K562 (cell line): ENCODE data around the gene WDR81. TPM values are rescaled to one million over a fixed set of nuclear protein-coding genes. Genes with fewer than 3 reads are reported as not detected.
A peak's percentile ranks its signal among the peaks of the same experiment; 100 is the strongest.

ENCODE experiments used
- ATAC-seq: fragments of 200-7000 bp; cut with Tn5 transposase; 3 replicates; pipeline ENCODE4 v1.9.1; 2020; ENCODE audit warnings: moderate library complexity
- BruUV-seq: library from RNA; stranded (reverse); fragments of 400-500 nt; replicated peaks from 2 replicates; lab custom pipeline; 2021; lab: Mats Ljungman, UMichigan
- CTCF ChIA-PET: fragments of 300-600 bp; formaldehyde crosslinking; extraction: SDS; loops from one replicate; lab custom pipeline; 2021; ENCODE audit warnings: low intra/inter-chr PET ratio; lab: Yijun Ruan, JAX
- POLR2A ChIA-PET: fragments of 300-600, 350-650 bp; sonication (Branson Sonifier 250); formaldehyde crosslinking; extraction: SDS; loops from one replicate; lab custom pipeline; 2021; ENCODE audit warnings: antibody characterized with exemption, inconsistent platforms; lab: Yijun Ruan, JAX
- DNase-seq, 4 experiments: peaks; one replicate each; pipeline versions ENCODE4 v3.0.0 to v3.0.0-alpha.2; 2011 to 2018; ENCODE audit warnings: low spot score in 3 of 4, mixed read lengths in 3 of 4; ENCODE audit errors: extremely low read depth in 1 of 4
- FAIRE-seq: peaks from 2 replicates; lab custom pipeline; 2011; peaks lifted over from hg19 to GRCh38; lab: Jason Lieb, UNC
- H2AFZ ChIP-seq: 2 replicates; pipeline ENCODE4 v1.6.0; 2011; ENCODE audit warnings: low read depth, low read length, control low read depth, inconsistent platforms
- H3K27ac ChIP-seq: fragments of 200-600 bp; 3 replicates; pipeline ENCODE4 v1.8.0; 2011; ENCODE audit warnings: low read depth, mild to moderate bottlenecking, control low read depth, inconsistent platforms, low read length, moderate library complexity, mixed read lengths; ENCODE audit errors: extremely low read depth
- H3K27me3 ChIP-seq, 2 experiments: fragments of 300-600 bp in 1 of 2; 2 replicates in 1 of 2; 3 replicates in 1 of 2; pipeline versions ENCODE4 v1.6.0 to v1.8.0; 2011; ENCODE audit warnings: inconsistent platforms in 2 of 2, low read length in 2 of 2, mild to moderate bottlenecking in 1 of 2, mixed read lengths in 1 of 2, moderate library complexity in 1 of 2; ENCODE audit not compliant: control insufficient read depth in 2 of 2, insufficient read depth in 2 of 2
- H3K36me3 ChIP-seq: fragments of 300-600 bp; 3 replicates; pipeline ENCODE4 v1.8.0; 2011; ENCODE audit warnings: mild to moderate bottlenecking, low read length, inconsistent platforms; ENCODE audit not compliant: control insufficient read depth, insufficient read depth
- H3K4me1 ChIP-seq, 2 experiments: fragments of 200-600 bp in 1 of 2; replicated peaks in 1 of 2; 2 replicates in 1 of 2; 3 replicates in 1 of 2; pipeline versions ENCODE4 v1.5.1 to v1.8.0; 2011; ENCODE audit warnings: inconsistent platforms in 2 of 2, low read length in 2 of 2, mild to moderate bottlenecking in 1 of 2, mixed read lengths in 1 of 2, moderate library complexity in 1 of 2; ENCODE audit not compliant: control insufficient read depth in 2 of 2, insufficient read depth in 2 of 2
- H3K4me2 ChIP-seq: 2 replicates; pipeline ENCODE4 v1.6.1; 2011; ENCODE audit warnings: low read length, control low read depth, inconsistent platforms, mixed read lengths; ENCODE audit not compliant: insufficient read depth
- H3K4me3 ChIP-seq: fragments of 200-600 bp; sonication (generic), shearing (Covaris generic); 2 replicates; pipeline ENCODE4 v1.5.1; 2016; ENCODE audit warnings: control low read depth, inconsistent platforms
- H3K79me2 ChIP-seq: fragments of 200-600 bp; 3 replicates; pipeline ENCODE4 v1.8.0; 2011; ENCODE audit warnings: low read length, inconsistent platforms; ENCODE audit not compliant: control insufficient read depth, insufficient read depth
- H3K9ac ChIP-seq, 2 experiments: 2 replicates each; pipeline versions ENCODE4 v1.6.0 to v1.6.1; 2011; ENCODE audit warnings: low read depth in 2 of 2, low read length in 2 of 2, control low read depth in 1 of 2, inconsistent platforms in 1 of 2, mild to moderate bottlenecking in 1 of 2, mixed read lengths in 1 of 2; ENCODE audit not compliant: insufficient read depth in 1 of 2
- H3K9me1 ChIP-seq: one replicate; pipeline ENCODE4 v1.6.0; 2011; ENCODE audit warnings: inconsistent platforms, mild to moderate bottlenecking, low read length, moderate library complexity; ENCODE audit not compliant: control insufficient read depth, insufficient read depth
- H3K9me3 ChIP-seq: replicated peaks from 2 replicates; pipeline ENCODE4 v1.5.1; 2011; ENCODE audit warnings: low read depth, low read length, inconsistent platforms; ENCODE audit not compliant: control insufficient read depth, insufficient read depth
- H4K20me1 ChIP-seq: replicated peaks from 2 replicates; pipeline ENCODE4 v1.6.1; 2011; ENCODE audit warnings: low read length, inconsistent platforms, mixed read lengths; ENCODE audit not compliant: control insufficient read depth, insufficient read depth
- CTBP1 ChIP-seq: fragments of 450-650 bp; IDR thresholded peaks from 2 replicates; pipeline ENCODE4 v1.6.1; 2016; ENCODE audit warnings: borderline replicate concordance
- FOXK1 ChIP-seq: sonication (generic); formaldehyde crosslinking; IDR thresholded peaks from 2 replicates; pipeline ENCODE4 v1.8.0; 2022; ENCODE audit warnings: missing genetic modification reagents, mild to moderate bottlenecking, borderline replicate concordance
- KAT2B ChIP-seq: IDR thresholded peaks from one replicate; pipeline ENCODE4 v1.6.1; 2012; ENCODE audit warnings: low read depth, mild to moderate bottlenecking, control low read depth, inconsistent platforms, low read length, moderate library complexity
- KDM1A ChIP-seq, 2 experiments: fragments of 450-650 bp; IDR thresholded peaks; 2 replicates each; pipeline ENCODE4 v1.6.1; 2016; ENCODE audit warnings: mild to moderate bottlenecking in 2 of 2
- MCM3 ChIP-seq: fragments of 450-650 bp; IDR thresholded peaks from 2 replicates; pipeline ENCODE4 v1.6.1; 2016
- MIER1 ChIP-seq: fragments of 450-650 bp; IDR thresholded peaks from 2 replicates; pipeline ENCODE4 v1.6.1; 2016; ENCODE audit warnings: antibody characterized with exemption, mild to moderate bottlenecking, low read depth
- PCBP1 ChIP-seq: fragments of 200-400 bp; formaldehyde crosslinking; IDR thresholded peaks from 2 replicates; pipeline ENCODE4 v1.6.1; 2018; ENCODE audit warnings: mild to moderate bottlenecking, low read depth, low read length; ENCODE audit not compliant: poor library complexity, severe bottlenecking
- PCBP2 ChIP-seq: fragments of 200-400 bp; formaldehyde crosslinking; IDR thresholded peaks from 2 replicates; pipeline ENCODE4 v1.6.1; 2018; ENCODE audit warnings: low read length, low read depth, mild to moderate bottlenecking, moderate library complexity; ENCODE audit not compliant: poor library complexity, severe bottlenecking
- SIX5 ChIP-seq, 2 experiments: IDR thresholded peaks; 2 replicates each; pipeline ENCODE4 v1.6.1; 2011; ENCODE audit warnings: low read length in 2 of 2, borderline replicate concordance in 1 of 2, low read depth in 1 of 2, mild to moderate bottlenecking in 1 of 2, moderate library complexity in 1 of 2; ENCODE audit not compliant: insufficient read depth in 1 of 2
- WGBS: fragments of 100-300 bp; shearing (Covaris generic); methylation state at CpG from one replicate; pipeline ENCODE4 v1.1.6; 2016; ENCODE audit warnings: low coverage, mixed read lengths; ENCODE audit not compliant: insufficient coverage; ENCODE audit errors: missing lambda C conversion rate; 5-methylcytosine and 5-hydroxymethylcytosine counted together
- in situ Hi-C: fragments of 300-500 bp; cut with MboI; formaldehyde crosslinking; loops from 4 replicates; pipeline ENCODE4 v1.15.0; 2018; ENCODE audit warnings: inconsistent platforms, mixed read lengths
- intact Hi-C: fragments of 100-400 bp; cut with micrococcal nuclease; formaldehyde crosslinking; loops from 2 replicates; pipeline ENCODE4 v1.14.2; 2022
- polyA plus RNA-seq, 8 experiments: library from polyadenylated mRNA; depleted of rRNA in 4 of 8; stranded (reverse) in 5 of 8; unstranded in 3 of 8; fragments of >200 nt; fragmentation: Nextera tagmentation in 2 of 8; fragmentation: Illumina TruSeq in 1 of 8; extraction: Ambion mirVana in 2 of 8; extraction: Trizol in 1 of 8; gene quantifications; 2 replicates each; pipeline versions ENCODE4 v1.2.1 to v1.2.3, GENCODE V29; 2011 to 2014; ENCODE audit warnings: inconsistent platforms in 1 of 8, missing spikeins in 1 of 8
- total RNA-seq, 7 experiments: library from RNA; depleted of rRNA in 6 of 7; stranded (reverse); fragments of >200 nt in 6 of 7; fragmentation: Illumina TruSeq in 2 of 7; extraction: Trizol in 2 of 7; gene quantifications; 2 replicates each; pipeline versions ENCODE4 v1.2.1 to v1.2.3, GENCODE V29; 2011 to 2021; ENCODE audit warnings: low replicate concordance in 1 of 7
- TF ChIP-seq, protein P1 (sequence below): sonication (generic); formaldehyde crosslinking; IDR thresholded peaks from 2 replicates; pipeline ENCODE4 v1.8.0; 2023; ENCODE audit warnings: mild to moderate bottlenecking, missing genetic modification reagents

WDR81 gene
- total and polyA plus RNA-seq, 9 of the 15 experiments (the other 6 are each of a cell fraction or from before 2014, with no cell fraction given) = 0.01 to 17.1 (median 3.3) TPM

DNA sequence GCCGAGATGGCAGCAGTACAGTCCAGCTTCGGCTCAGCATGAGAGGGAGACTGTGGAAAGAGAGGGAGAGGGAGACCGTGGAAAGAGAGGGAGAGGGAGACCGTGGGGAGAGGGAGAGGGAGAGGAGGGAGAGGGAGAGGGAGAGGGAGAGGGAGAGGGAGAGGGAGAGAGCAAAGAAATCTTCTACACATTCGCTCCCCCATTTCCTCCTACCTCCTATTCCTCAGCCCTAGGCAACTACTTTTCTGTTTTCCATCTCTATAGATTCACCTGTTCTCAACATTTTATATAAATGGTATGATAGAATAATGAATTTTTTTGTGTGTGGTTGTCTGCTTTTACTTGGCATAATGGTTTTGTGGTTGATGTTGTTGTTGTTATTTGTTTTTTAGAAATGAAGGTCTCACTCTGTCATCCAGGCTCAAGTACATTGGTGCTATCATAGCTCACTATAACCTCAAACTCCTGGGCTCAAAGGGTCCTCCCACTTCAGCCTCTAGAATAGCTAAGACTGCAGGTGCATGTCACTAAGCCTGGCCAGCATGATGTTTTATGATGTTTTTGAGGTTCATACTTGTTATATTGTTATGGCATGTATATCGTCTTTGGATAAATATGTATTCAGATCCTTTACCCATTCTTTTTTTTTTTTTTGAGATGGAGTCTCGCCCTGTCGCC lies 33.8 kb upstream of the WDR81 start:
- in situ Hi-C loops (no loop called here), intact Hi-C loops (no loop called here)
- Histone ChIP-seq H3K4me1 (no peaks in the 10 kb centered on the region; a peak in 1 of 5 replicates), H3K36me3 (no peaks in the 10 kb centered on the region), H2AFZ (no peak overlapping the region), H3K9ac (no peak overlapping the region), H3K79me2 (no peaks in the 10 kb centered on the region), H3K27ac (no peak overlapping the region), H4K20me1 (no peaks in the 10 kb centered on the region), H3K9me3 (no peaks in the 10 kb centered on the region), H3K27me3 (no peaks in the 10 kb centered on the region), H3K4me3 (no peak overlapping the region), H3K9me1 (no peaks in the 10 kb centered on the region), H3K4me2 (no peak overlapping the region)
- no peak for DNase-seq
- WGBS = 33% methylated on average over 1 of the region's 8 CpGs
- ChIA-PET POLR2A (interaction anchor here (0.6 kb wide), 1 partner anchor 79 kb away, joined by 3 read pairs; no protein-coding TSS in a partner anchor), CTCF (interaction anchor here (0.6 kb wide), 1 partner anchor 14 kb away, joined by 5 read pairs; no protein-coding TSS in a partner anchor)
- no peak for TF ChIP-seq MIER1
- no peak for TF ChIP-seq SIX5 (IDR thresholded peaks at IDR 0.05; ENCODE audit: borderline replicate concordance in 1 of 2, insufficient read depth in 1 of 2, low read depth in 1 of 2, low read length in 2 of 2)
- TF ChIP-seq FOXK1 (CRISPR knock-in tag) = no peak
- TF ChIP-seq KAT2B = no peak
- peak; percentile 40 for TF ChIP-seq PCBP2
- TF ChIP-seq CTBP1 = no peak
- peak; percentile 52 for TF ChIP-seq PCBP1
- peak in 1 of 2 experiments; percentile 25; a peak in 1 of 4 replicates for TF ChIP-seq KDM1A (IDR thresholded peaks at IDR 0.05)
- no peak for TF ChIP-seq MCM3
- TF ChIP-seq, protein P1, sequence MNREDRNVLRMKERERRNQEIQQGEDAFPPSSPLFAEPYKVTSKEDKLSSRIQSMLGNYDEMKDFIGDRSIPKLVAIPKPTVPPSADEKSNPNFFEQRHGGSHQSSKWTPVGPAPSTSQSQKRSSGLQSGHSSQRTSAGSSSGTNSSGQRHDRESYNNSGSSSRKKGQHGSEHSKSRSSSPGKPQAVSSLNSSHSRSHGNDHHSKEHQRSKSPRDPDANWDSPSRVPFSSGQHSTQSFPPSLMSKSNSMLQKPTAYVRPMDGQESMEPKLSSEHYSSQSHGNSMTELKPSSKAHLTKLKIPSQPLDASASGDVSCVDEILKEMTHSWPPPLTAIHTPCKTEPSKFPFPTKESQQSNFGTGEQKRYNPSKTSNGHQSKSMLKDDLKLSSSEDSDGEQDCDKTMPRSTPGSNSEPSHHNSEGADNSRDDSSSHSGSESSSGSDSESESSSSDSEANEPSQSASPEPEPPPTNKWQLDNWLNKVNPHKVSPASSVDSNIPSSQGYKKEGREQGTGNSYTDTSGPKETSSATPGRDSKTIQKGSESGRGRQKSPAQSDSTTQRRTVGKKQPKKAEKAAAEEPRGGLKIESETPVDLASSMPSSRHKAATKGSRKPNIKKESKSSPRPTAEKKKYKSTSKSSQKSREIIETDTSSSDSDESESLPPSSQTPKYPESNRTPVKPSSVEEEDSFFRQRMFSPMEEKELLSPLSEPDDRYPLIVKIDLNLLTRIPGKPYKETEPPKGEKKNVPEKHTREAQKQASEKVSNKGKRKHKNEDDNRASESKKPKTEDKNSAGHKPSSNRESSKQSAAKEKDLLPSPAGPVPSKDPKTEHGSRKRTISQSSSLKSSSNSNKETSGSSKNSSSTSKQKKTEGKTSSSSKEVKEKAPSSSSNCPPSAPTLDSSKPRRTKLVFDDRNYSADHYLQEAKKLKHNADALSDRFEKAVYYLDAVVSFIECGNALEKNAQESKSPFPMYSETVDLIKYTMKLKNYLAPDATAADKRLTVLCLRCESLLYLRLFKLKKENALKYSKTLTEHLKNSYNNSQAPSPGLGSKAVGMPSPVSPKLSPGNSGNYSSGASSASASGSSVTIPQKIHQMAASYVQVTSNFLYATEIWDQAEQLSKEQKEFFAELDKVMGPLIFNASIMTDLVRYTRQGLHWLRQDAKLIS = no peak
- peak; percentile 35; the same call in 1 of the 3 replicates for ATAC-seq
- FAIRE-seq = no peak
- no TSS peak for BruUV-seq
